Smooth muscle cell (in vitro differentiated cells): ENCODE data around the gene TMEM108. TPM values are rescaled to one million over a fixed set of nuclear protein-coding genes. Genes with fewer than 3 reads are reported as not detected.

Source experiments
- DNase-seq: peaks from one replicate; lab custom pipeline; 2025; ENCODE audit not compliant: unreplicated experiment; lab: John Stamatoyannopoulos, UW
- H2AFZ ChIP-seq: fragments of 200-600 bp; sonication (generic); 2 replicates; pipeline ENCODE4 v1.6.0; 2016; ENCODE audit warnings: antibody characterized with exemption, low read depth, mild to moderate bottlenecking
- H3F3A ChIP-seq: fragments of 200-600 bp; sonication (generic); 2 replicates; pipeline ENCODE4 v1.6.0; 2017; ENCODE audit warnings: antibody characterized with exemption, low read depth
- H3K27ac ChIP-seq: fragments of 200-600 bp; sonication (generic); 2 replicates; pipeline ENCODE4 v1.5.1; 2016; ENCODE audit warnings: low read depth, mild to moderate bottlenecking
- H3K27me3 ChIP-seq: fragments of 200-600 bp; sonication (generic); 2 replicates; pipeline ENCODE4 v1.6.1; 2016; ENCODE audit warnings: low read depth, mild to moderate bottlenecking
- H3K36me3 ChIP-seq: fragments of 200-600 bp; sonication (generic); 2 replicates; pipeline ENCODE4 v1.5.1; 2016; ENCODE audit warnings: low read depth
- H3K4me1 ChIP-seq: fragments of 200-600 bp; sonication (generic); 2 replicates; pipeline ENCODE4 v1.5.1; 2016; ENCODE audit warnings: low read depth
- H3K4me2 ChIP-seq: fragments of 200-600 bp; sonication (generic); 2 replicates; pipeline ENCODE4 v1.6.0; 2016; ENCODE audit warnings: mild to moderate bottlenecking
- H3K4me3 ChIP-seq: fragments of 200-600 bp; sonication (generic); 2 replicates; pipeline ENCODE4 v1.5.1; 2016; ENCODE audit warnings: mild to moderate bottlenecking
- H3K79me2 ChIP-seq: fragments of 200-600 bp; sonication (generic); 2 replicates; pipeline ENCODE4 v1.6.0; 2016; ENCODE audit warnings: low read depth, mild to moderate bottlenecking
- H3K9ac ChIP-seq: fragments of 200-600 bp; sonication (generic); 2 replicates; pipeline ENCODE4 v1.6.0; 2016; ENCODE audit warnings: low read depth
- H3K9me3 ChIP-seq: fragments of 200-600 bp; sonication (generic); replicated peaks from 2 replicates; pipeline ENCODE4 v1.5.1; 2016; ENCODE audit warnings: low read depth
- H4K20me1 ChIP-seq: fragments of 200-600 bp; sonication (generic); 2 replicates; pipeline ENCODE4 v1.6.0; 2016; ENCODE audit warnings: low read depth
- CTCF ChIP-seq: fragments of 200-600 bp; sonication (generic); IDR thresholded peaks from 2 replicates; pipeline ENCODE4 v1.5.1; 2017; ENCODE audit warnings: borderline replicate concordance, mild to moderate bottlenecking, antibody characterized with exemption; ENCODE audit not compliant: insufficient read depth, poor library complexity, severe bottlenecking
- WGBS: methylation state at CpG from one replicate; pipeline ENCODE4 v1.1.7; 2016; ENCODE audit warnings: low lambda C conversion rate; 5-methylcytosine and 5-hydroxymethylcytosine counted together
- polyA plus RNA-seq: library from polyadenylated mRNA; unstranded; fragments of >200 nt; fragmentation: Nextera tagmentation; extraction: Ambion mirVana; gene quantifications from 2 replicates; pipeline ENCODE4 v1.2.1, GENCODE V29; 2016
- total RNA-seq: library from RNA; depleted of rRNA; stranded (reverse); fragments of >200 nt; gene quantifications from 2 replicates; pipeline ENCODE4 v1.2.3, GENCODE V29; 2014

TMEM108 gene
- total and polyA plus RNA-seq, 2 experiments from 2014 or later = 2.4 to 10.8 TPM

DNA sequence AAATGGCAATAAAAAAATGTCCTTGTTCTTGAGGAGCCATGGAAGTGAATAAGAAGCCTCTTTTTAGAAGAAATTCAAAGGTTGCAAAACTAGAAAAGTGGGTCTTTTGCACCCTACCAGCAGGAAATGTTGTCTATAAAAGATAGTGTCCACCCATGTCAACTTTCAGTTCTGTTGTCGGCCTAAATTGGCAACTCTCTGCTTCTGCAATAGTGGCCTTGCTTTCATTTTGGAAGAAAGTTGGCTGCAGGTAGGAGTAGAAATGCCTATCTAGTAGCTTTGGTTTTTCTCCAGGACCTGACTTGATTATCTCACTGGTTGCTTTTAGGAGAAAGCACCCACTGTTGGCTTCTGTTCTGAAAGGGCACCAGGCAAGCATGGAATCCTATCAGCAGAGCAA lies 85.4 kb downstream of the TMEM108 start:
- 96% methylated on average over 1 of the region's 1 CpG for WGBS
- Histone ChIP-seq H3K9ac (no peak overlapping the region), H3K79me2 (no peaks in the 10 kb centered on the region), H2AFZ (no peak overlapping the region), H3K4me1 (no peaks in the 10 kb centered on the region), H3K4me2 (no peak overlapping the region), H3K4me3 (no peak overlapping the region), H3K27me3 (no peaks in the 10 kb centered on the region), H3K27ac (no peak overlapping the region), H3K9me3 (no peaks in the 10 kb centered on the region), H4K20me1 (no peaks in the 10 kb centered on the region), H3K36me3 (no peaks in the 10 kb centered on the region), H3F3A (no peaks in the 10 kb centered on the region)
- DNase-seq = no peak
- no peak for TF ChIP-seq CTCF

- H3K27ac ChIP-seq = no peak overlapping the region
- 54% methylated on average over 6 of the region's 6 CpGs for WGBS
- H3F3A ChIP-seq = no peaks in the 10 kb centered on the region
- H4K20me1 ChIP-seq = no peaks in the 10 kb centered on the region
- no peak for TF ChIP-seq CTCF
- no peaks in the 10 kb centered on the region for H3K27me3 ChIP-seq
- no peaks in the 10 kb centered on the region for H3K36me3 ChIP-seq
- no peak overlapping the region for H3K4me3 ChIP-seq
- no peaks in the 10 kb centered on the region for H3K79me2 ChIP-seq
- H2AFZ ChIP-seq = no peak overlapping the region
- no peak overlapping the region for H3K4me2 ChIP-seq
- H3K9me3 ChIP-seq = no peaks in the 10 kb centered on the region
- no peak for DNase-seq
- no peaks in the 10 kb centered on the region for H3K4me1 ChIP-seq
- H3K9ac ChIP-seq = no peak overlapping the region
These were observed 86.3 kb downstream of the TMEM108 start for GRCh38 chr3:133124511-133124910.

DNA sequence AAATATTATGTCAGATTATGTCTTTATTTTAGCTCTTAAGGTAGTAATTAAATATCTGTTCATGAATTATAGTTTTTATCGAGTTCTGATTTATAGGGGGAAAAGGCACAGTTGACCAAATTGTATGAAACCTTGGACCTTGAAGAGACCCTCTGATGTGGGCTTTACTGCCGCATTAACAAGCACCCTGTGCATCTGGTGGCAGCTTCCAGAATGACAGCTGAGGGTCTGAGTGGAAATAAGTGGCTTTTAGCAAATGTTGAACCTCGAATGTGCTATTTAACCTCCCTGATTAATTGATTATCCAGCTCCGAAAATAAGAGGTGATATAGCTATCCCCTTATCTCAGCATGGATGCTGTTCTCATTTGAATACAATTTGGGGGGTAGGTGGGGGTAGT lies 87.0 kb downstream of the TMEM108 start:
- Histone ChIP-seq H3K4me3 (no peak overlapping the region), H3K9ac (no peak overlapping the region), H3K27ac (no peak overlapping the region), H3F3A (no peaks in the 10 kb centered on the region), H2AFZ (no peak overlapping the region), H3K4me2 (no peak overlapping the region), H4K20me1 (no peaks in the 10 kb centered on the region), H3K79me2 (no peaks in the 10 kb centered on the region), H3K36me3 (no peaks in the 10 kb centered on the region), H3K4me1 (no peaks in the 10 kb centered on the region), H3K9me3 (no peaks in the 10 kb centered on the region), H3K27me3 (no peaks in the 10 kb centered on the region)
- TF ChIP-seq CTCF = no peak
- WGBS = 90% methylated on average over 4 of the region's 4 CpGs
- DNase-seq = no peak

- H4K20me1 ChIP-seq = no peaks in the 10 kb centered on the region
- no peaks in the 10 kb centered on the region for H3K27me3 ChIP-seq
- WGBS = 73% methylated on average over 2 of the region's 2 CpGs
- H2AFZ ChIP-seq = no peak overlapping the region
- no peak for TF ChIP-seq CTCF
- no peak overlapping the region for H3K27ac ChIP-seq
- no peak overlapping the region for H3K4me3 ChIP-seq
- H3K79me2 ChIP-seq = no peaks in the 10 kb centered on the region
- no peaks in the 10 kb centered on the region for H3F3A ChIP-seq
- no peak overlapping the region for H3K9ac ChIP-seq
- no peaks in the 10 kb centered on the region for H3K36me3 ChIP-seq
- H3K4me2 ChIP-seq = no peak overlapping the region
- no peak for DNase-seq
- no peaks in the 10 kb centered on the region for H3K4me1 ChIP-seq
- no peaks in the 10 kb centered on the region for H3K9me3 ChIP-seq
These were observed 87.6 kb downstream of the TMEM108 start for GRCh38 chr3:133125802-133126201.
